22Rv1 (cell line): Measurements from ENCODE around the gene PDE2A.

Source experiments
- H3K27ac ChIP-seq: fragments of 450-650 bp; 2 replicates; pipeline ENCODE4 v1.5.1; 2017
- ZFX ChIP-seq: fragments of 450-650 bp; IDR thresholded peaks from 2 replicates; pipeline ENCODE4 v1.6.1; 2017; ENCODE audit warnings: antibody characterized with exemption, borderline replicate concordance
- TF ChIP-seq, protein P1 (sequence below): fragments of 450-650 bp; IDR thresholded peaks from 2 replicates; pipeline ENCODE4 v1.5.1; 2017; ENCODE audit warnings: mild to moderate bottlenecking

Gene PDE2A

DNA sequence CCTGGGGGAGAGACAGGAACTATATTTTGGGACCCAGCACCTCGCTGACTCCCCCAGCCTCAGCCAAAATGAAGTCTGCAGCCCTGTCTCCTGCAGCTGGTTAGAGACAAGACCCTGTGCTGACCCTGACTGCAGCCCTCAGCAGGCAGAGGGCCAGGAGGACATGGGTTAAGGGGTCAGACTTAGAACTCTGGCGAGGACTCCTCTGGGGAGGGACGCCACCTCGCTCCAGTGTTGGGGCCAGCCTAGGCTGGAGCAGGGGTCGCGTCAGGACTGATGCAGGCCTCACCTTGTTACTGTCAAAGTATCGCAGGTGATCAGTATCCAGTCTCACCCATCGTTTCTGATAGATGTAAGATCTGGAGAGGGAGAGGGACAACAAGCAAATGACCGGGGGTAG is 36.9 kb upstream of the PDE2A start:
- H3K27ac ChIP-seq = no peak overlapping the region
- no peak for TF ChIP-seq ZFX
- TF ChIP-seq, protein P1, sequence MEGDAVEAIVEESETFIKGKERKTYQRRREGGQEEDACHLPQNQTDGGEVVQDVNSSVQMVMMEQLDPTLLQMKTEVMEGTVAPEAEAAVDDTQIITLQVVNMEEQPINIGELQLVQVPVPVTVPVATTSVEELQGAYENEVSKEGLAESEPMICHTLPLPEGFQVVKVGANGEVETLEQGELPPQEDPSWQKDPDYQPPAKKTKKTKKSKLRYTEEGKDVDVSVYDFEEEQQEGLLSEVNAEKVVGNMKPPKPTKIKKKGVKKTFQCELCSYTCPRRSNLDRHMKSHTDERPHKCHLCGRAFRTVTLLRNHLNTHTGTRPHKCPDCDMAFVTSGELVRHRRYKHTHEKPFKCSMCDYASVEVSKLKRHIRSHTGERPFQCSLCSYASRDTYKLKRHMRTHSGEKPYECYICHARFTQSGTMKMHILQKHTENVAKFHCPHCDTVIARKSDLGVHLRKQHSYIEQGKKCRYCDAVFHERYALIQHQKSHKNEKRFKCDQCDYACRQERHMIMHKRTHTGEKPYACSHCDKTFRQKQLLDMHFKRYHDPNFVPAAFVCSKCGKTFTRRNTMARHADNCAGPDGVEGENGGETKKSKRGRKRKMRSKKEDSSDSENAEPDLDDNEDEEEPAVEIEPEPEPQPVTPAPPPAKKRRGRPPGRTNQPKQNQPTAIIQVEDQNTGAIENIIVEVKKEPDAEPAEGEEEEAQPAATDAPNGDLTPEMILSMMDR = no peak

DNA sequence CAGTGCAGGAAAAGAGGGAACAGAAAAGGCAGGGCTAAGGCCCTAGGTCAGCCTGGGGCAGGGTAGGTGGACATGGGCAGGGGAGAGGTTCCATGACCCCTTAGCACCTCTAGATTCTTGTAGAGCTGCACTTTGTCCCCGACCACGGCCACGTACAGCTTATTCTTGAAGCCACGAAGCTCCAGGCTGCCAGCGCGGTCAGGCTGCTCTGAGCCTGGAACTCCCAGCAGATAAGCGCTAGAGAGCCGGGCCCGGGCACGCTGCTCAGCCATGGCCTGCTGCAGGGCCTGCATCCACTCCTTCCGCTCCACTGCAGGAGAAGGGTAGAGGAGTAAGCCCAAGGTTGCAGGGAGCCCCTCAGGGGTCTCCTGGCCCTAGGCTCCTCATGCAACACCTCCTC is 36.1 kb upstream of the PDE2A start:
- no peak overlapping the region for H3K27ac ChIP-seq
- TF ChIP-seq ZFX = no peak
- TF ChIP-seq, protein P1 = no peak

DNA sequence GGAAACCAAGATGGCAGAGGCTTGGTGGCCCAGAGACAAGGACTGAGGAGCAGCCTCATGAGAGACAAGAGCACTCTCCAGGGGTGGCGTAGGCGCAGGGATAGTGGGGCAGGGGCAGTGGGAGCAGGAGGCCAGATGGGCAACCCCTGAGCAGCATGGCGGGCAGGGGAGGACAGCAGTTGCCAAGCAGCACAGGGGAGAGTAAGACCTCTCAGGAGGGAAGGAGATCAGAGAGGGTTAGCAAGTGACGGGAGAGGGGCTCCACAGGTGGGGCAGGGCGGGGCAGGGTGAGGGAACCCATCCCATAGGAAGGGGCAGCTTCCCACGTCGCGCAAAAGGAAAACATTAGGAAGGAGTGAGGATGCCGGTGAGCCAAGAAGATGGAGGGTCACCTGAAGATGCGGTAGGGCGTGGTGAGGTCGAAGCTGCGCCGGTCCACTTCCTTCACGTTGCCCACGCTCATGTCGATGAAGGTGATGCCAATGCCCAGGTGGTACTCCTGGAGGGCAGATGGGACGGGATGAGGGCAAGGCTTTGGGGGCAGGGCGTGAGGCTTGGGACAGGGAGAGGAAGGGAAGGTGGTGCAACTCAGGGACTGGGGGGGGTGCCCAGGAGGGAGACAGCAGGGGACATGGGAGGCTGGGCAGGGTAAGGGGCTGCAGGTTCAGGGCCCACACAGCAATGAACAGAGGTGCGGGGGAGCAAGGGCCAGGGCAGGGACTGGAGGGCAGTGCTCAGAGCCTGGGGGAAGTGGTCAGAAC is 35.4 kb upstream of the PDE2A start:
- H3K27ac ChIP-seq = no peak overlapping the region
- TF ChIP-seq, protein P1 = no peak
- no peak for TF ChIP-seq ZFX

DNA sequence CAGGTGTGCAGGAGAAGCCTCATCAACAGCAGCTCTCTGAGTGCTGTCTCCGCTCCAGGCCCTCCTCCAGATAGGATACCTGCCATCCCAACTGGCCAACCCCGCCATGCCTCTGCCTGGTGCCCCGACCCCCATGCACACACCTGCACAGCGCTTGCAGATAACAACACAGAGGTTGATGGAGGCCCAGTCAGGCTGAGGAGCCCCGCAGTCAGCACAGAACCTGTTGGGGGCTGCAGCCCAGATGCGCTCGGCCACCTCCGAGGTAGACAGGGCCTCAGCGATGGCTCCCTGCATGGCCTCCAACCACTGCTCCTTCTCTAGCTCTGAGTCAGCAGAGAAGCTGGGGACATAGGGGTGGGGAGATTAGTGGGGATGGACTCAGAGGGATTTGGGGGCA is 32.8 kb upstream of the PDE2A start:
- TF ChIP-seq, protein P1 = no peak
- TF ChIP-seq ZFX = no peak

DNA sequence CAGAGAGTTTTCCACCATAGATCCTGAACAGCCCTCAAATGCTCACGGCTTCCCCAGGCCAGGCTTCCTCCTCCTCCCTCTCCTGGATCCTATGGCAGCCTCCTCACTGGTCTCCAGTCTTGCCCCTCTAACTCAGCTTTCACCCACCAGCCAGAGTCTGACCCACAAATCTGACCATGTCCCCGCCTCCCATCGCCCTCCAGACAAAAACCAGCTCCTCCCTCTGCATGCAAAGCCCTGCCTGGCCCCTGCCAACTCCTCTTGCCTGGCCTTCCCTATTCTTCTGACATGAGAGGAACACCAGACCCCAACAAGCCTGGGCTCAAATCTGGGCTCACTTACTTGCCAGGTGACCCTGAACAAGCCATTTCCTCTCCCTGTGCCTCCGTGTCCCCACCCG is 32.4 kb upstream of the PDE2A start:
- TF ChIP-seq, protein P1 = no peak
- no peak for TF ChIP-seq ZFX
- no peak overlapping the region for H3K27ac ChIP-seq

More for the DNA sequence above, 32.8 kb upstream of the PDE2A start:
- no peak overlapping the region for H3K27ac ChIP-seq

DNA sequence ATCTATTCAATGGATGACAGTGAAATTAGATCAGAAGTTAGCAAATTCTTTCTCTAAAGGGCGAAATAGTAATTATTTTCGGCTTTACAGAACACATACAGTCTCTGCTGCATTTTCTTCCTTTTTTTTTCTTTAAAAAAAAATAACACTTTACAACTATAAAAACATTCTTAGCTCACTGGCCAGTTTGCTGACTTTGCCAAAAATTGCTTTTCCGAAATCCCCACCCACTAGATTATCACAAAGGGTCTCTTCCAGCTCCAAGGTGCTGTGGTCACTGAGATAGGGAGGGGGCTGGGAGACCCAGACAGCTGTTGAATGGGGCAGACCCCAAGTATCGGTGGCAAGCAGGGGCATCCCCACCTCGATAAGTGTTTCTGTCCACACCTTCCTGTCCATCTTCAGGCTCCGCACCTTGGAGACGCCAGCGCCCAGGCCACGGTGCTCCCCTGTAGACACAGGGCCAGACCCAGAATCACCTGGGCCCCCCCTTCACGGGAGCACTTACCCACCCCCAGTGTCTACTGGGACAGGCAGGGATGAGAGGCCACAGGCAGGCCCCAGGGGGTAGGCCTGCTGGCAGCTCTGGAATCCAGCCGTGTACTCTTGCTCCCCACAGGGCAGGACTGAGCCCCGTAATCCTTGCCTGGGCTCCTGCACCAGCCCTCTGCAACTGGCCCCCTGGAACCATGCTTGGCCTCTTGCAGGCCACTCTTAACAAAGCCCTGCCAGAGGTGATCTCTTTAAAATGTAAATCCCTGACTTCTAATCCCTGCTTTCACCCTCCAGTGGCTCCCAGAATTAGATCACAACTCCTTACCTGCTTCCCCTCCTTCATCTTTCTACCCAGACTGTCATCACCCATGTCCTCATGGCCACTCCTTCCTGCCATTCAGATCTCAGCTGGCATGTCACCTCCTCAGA is 31.5 kb upstream of the PDE2A start:
- no peak for TF ChIP-seq ZFX
- TF ChIP-seq, protein P1 = no peak
- H3K27ac ChIP-seq = no peak overlapping the region
